ENCODE data around the gene COL9A3.

Gene COL9A3

DNA sequence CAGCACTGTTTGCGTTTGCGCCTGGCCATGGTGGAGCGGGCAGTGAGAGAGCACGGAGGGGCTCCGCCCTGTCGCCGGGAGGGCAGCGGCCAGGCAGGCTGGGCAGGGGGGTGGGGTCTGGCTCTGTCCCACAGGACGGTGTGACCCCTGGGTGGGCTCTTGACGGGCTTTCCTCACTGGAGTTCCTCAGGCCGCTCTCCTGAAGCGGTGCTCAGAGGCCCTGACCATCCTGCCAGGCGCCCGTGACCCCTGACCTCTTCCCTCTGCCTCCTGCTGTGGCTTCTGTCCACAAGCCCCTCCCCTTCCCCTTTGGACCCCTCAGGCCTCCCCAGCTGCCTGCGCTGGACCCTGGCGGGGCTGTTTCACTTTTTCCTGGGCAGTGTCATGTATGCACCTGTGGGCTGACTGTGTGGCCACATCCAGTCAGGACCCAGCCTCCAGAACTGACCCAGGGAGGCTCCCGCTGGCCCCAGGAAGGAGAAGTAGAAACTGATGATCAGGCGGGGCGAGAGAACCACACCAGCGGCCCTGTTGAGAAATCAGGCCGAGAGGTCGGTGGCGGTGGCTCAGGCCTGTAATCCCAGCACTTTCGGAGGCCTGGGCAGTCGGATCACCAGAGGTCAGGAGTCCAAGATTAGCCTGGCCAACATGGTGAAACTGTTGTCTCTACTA lies 11.0 kb upstream of the COL9A3 start:
- Histone ChIP-seq H3K27ac (ENCODE audit: low read length) (no peak overlapping the region), H4K20me1 (ENCODE audit: insufficient read depth, low read length) (no peaks in the 10 kb centered on the region), H3K4me3 (ENCODE audit: low read length) (peak overlapping the region; percentile 88), H3K4me2 (ENCODE audit: low read depth, low read length) (peak overlapping the region; percentile 89), H2AFZ (ENCODE audit: low read length) (no peak overlapping the region), H3F3A (ENCODE audit: insufficient read depth, low read length) (no peaks in the 10 kb centered on the region), H3K9ac (ENCODE audit: low read length) (peak overlapping the region; percentile 71), H3K9me3 (replicated peaks; ENCODE audit: insufficient read depth, low read length) (no peaks in the 10 kb centered on the region), H3K9me2 (replicated peaks; ENCODE audit: insufficient read depth, low read length) (no peaks in the 10 kb centered on the region), H3K4me1 (ENCODE audit: low read length) (peaks cover 9% of the 10 kb centered on the region; the same call in 1 of the 2 replicates), H3K36me3 (replicated peaks; ENCODE audit: insufficient read depth, low read length) (0 out of 2 replicates have a peak, but pooled peaks cover 2% of the 10 kb centered on the region), H3K27me3 (replicated peaks; ENCODE audit: insufficient read depth, low read length) (no peaks in the 10 kb centered on the region), H3K79me2 (ENCODE audit: low read length) (peaks cover 23% of the 10 kb centered on the region)
- TF ChIP-seq EZH2phosphoT487 (IDR thresholded peaks at IDR 0.05; ENCODE audit: low read length) (no peak), EZH2 (optimal IDR thresholded peaks at IDR 0.05; ENCODE audit: low read depth, low read length) (no peak)
- TF ChIP-seq, protein P1, sequence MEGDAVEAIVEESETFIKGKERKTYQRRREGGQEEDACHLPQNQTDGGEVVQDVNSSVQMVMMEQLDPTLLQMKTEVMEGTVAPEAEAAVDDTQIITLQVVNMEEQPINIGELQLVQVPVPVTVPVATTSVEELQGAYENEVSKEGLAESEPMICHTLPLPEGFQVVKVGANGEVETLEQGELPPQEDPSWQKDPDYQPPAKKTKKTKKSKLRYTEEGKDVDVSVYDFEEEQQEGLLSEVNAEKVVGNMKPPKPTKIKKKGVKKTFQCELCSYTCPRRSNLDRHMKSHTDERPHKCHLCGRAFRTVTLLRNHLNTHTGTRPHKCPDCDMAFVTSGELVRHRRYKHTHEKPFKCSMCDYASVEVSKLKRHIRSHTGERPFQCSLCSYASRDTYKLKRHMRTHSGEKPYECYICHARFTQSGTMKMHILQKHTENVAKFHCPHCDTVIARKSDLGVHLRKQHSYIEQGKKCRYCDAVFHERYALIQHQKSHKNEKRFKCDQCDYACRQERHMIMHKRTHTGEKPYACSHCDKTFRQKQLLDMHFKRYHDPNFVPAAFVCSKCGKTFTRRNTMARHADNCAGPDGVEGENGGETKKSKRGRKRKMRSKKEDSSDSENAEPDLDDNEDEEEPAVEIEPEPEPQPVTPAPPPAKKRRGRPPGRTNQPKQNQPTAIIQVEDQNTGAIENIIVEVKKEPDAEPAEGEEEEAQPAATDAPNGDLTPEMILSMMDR (IDR thresholded peaks at IDR 0.05; ENCODE audit: low read length), result no peak
- no peak for DNase-seq

DNA sequence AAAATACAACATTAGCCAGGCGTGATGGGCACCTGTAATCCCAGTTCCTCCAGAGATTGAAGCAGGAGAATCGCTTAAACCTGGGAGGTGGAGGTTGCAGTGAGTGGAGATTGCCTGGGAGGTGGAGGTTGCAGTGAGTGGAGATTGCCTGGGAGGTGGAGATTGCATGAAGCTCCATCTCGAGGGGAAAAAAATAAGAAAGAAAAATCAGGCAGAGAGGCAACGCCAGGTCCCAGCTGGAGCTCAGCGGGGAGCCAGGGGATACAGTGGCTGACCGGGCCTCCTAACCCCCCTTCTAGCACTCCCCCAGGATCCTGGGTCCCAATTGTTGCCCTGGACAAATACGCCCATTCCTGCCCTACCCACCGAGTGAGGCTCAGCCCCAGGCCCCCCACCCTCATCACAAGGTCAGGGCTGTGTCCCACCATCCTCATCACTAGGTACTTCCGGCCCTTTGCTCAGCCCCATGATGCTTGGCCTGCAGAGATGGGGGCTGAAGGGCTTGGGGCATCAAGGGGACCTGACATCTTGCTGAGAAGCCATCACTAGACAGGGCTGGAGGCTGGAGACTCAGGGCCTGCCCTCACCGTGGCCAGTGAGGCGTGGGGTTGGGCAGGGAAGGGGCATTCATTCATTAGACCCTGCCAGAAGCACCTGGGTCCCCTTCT lies 10.3 kb upstream of the COL9A3 start:
- Histone ChIP-seq H3K36me3 (replicated peaks; ENCODE audit: insufficient read depth, low read length) (0 out of 2 replicates have a peak, but pooled peaks cover 2% of the 10 kb centered on the region), H3K27ac (ENCODE audit: low read length) (no peak overlapping the region), H3K4me3 (ENCODE audit: low read length) (peak overlapping the region; percentile 88), H4K20me1 (ENCODE audit: insufficient read depth, low read length) (no peaks in the 10 kb centered on the region), H3K4me2 (ENCODE audit: low read depth, low read length) (peak overlapping the region; percentile 89; the same call in 1 of the 2 replicates), H3F3A (ENCODE audit: insufficient read depth, low read length) (no peaks in the 10 kb centered on the region), H3K27me3 (replicated peaks; ENCODE audit: insufficient read depth, low read length) (no peaks in the 10 kb centered on the region), H3K9me2 (replicated peaks; ENCODE audit: insufficient read depth, low read length) (no peaks in the 10 kb centered on the region), H3K4me1 (ENCODE audit: low read length) (peaks cover 9% of the 10 kb centered on the region; the same call in 1 of the 2 replicates), H3K9me3 (replicated peaks; ENCODE audit: insufficient read depth, low read length) (no peaks in the 10 kb centered on the region), H3K79me2 (ENCODE audit: low read length) (peaks cover 23% of the 10 kb centered on the region), H2AFZ (ENCODE audit: low read length) (no peak overlapping the region), H3K9ac (ENCODE audit: low read length) (peak overlapping the region; percentile 71; the same call in 1 of the 2 replicates)
- no peak for TF ChIP-seq EZH2phosphoT487 (IDR thresholded peaks at IDR 0.05; ENCODE audit: low read length)
- no peak for TF ChIP-seq EZH2 (optimal IDR thresholded peaks at IDR 0.05; ENCODE audit: low read depth, low read length)
- TF ChIP-seq, protein P1 (IDR thresholded peaks at IDR 0.05; ENCODE audit: low read length), result no peak
- DNase-seq, result no peak

DNA sequence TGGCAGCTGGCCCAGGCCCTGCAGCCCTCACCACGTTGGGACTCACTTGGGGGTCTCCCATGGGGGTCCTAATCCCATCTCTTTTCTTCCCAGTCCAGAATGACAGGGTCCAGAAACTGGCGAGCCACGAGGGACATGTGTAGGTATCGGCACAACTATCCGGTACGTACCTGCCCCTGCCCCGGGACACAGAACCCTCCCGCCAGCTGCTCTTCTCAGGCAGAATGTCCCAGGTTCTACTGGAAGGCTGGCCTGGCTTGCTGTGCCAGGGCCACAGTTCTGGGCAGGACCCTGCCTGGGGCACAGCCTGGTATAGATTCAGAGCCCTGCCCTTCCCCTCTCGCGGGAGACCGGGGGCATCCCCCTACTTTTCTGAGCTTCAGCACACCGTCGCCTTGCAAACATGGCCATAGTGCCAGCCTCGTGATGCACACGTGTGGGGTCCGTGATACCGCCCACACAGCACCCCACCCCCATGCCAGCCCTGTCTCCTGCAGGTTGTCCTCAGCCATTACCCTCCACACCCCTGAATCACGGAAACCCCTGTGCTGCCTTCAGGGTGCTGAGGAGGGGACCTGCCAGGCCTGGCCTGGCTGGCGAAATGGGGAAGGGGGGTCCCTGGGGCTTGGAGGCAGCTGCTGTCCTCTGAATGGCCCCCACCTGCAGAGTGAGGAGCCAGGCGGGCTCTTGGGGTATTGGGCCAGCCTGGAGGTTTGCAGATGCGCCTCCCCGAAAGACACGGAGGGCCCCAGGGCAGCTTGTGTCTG lies 9.2 kb upstream of the COL9A3 start:
- Histone ChIP-seq H3K4me2 (ENCODE audit: low read depth, low read length) (no peak overlapping the region), H3K27me3 (replicated peaks; ENCODE audit: insufficient read depth, low read length) (no peaks in the 10 kb centered on the region), H3K9me3 (replicated peaks; ENCODE audit: insufficient read depth, low read length) (no peaks in the 10 kb centered on the region), H3K36me3 (replicated peaks; ENCODE audit: insufficient read depth, low read length) (0 out of 2 replicates have a peak, but pooled peaks cover 2% of the 10 kb centered on the region), H3K4me3 (ENCODE audit: low read length) (no peak overlapping the region), H3K27ac (ENCODE audit: low read length) (no peak overlapping the region), H4K20me1 (ENCODE audit: insufficient read depth, low read length) (no peaks in the 10 kb centered on the region), H3K79me2 (ENCODE audit: low read length) (peaks cover 23% of the 10 kb centered on the region), H3F3A (ENCODE audit: insufficient read depth, low read length) (no peaks in the 10 kb centered on the region), H3K9ac (ENCODE audit: low read length) (no peak overlapping the region), H3K9me2 (replicated peaks; ENCODE audit: insufficient read depth, low read length) (no peaks in the 10 kb centered on the region), H3K4me1 (ENCODE audit: low read length) (peaks cover 9% of the 10 kb centered on the region; the same call in 1 of the 2 replicates), H2AFZ (ENCODE audit: low read length) (no peak overlapping the region)
- DNase-seq, result no peak
- TF ChIP-seq EZH2phosphoT487 (IDR thresholded peaks at IDR 0.05; ENCODE audit: low read length), result no peak
- TF ChIP-seq, protein P1 (IDR thresholded peaks at IDR 0.05; ENCODE audit: low read length), result no peak

All from MM.1S (cell line).